ENCODE measurements around the gene NHERF2.

Gene NHERF2

GRCh38 chr16:2070576-2071453 lies 44.1 kb downstream of the NHERF2 start:
- H3K4me3 Mint-ChIP-seq, result no peak overlapping the region
- peak overlapping the region in 1 of 3 experiments; percentile 58 for H3K27ac Mint-ChIP-seq
- no peaks in the 10 kb centered on the region for H3K4me1 Mint-ChIP-seq
- H3K9me3 Mint-ChIP-seq, result no peaks in the 10 kb centered on the region
- no peaks in the 10 kb centered on the region for H3K27me3 Mint-ChIP-seq (ENCODE audit: low read depth)
- peaks cover 44% of the 10 kb centered on the region for H3K36me3 Mint-ChIP-seq (ENCODE audit: low read depth)
- TF ChIP-seq CTCF (IDR thresholded peaks at IDR 0.05; ENCODE audit: unreplicated experiment in 3 of 3), result no peak

GRCh38 chr16:2071454-2072202 lies 44.9 kb downstream of the NHERF2 start:
- H3K27ac Mint-ChIP-seq, result peak overlapping the region in 2 of 3 experiments; percentile 58 to 76
- H3K4me3 Mint-ChIP-seq, result no peak overlapping the region
- no peaks in the 10 kb centered on the region for H3K27me3 Mint-ChIP-seq (ENCODE audit: low read depth)
- H3K9me3 Mint-ChIP-seq, result no peaks in the 10 kb centered on the region
- peaks cover 41% of the 10 kb centered on the region for H3K36me3 Mint-ChIP-seq (ENCODE audit: low read depth)
- no peak for TF ChIP-seq CTCF (IDR thresholded peaks at IDR 0.05; ENCODE audit: unreplicated experiment in 3 of 3)
- H3K4me1 Mint-ChIP-seq, result no peaks in the 10 kb centered on the region

GRCh38 chr16:2072926-2073325 lies 46.2 kb downstream of the NHERF2 start:
- Mint-ChIP-seq H3K27ac (no peak overlapping the region), H3K4me1 (no peaks in the 10 kb centered on the region), H3K27me3 (ENCODE audit: low read depth) (no peaks in the 10 kb centered on the region), H3K36me3 (ENCODE audit: low read depth) (peaks cover 41% of the 10 kb centered on the region), H3K9me3 (no peaks in the 10 kb centered on the region), H3K4me3 (no peak overlapping the region)
- no peak for TF ChIP-seq CTCF (IDR thresholded peaks at IDR 0.05; ENCODE audit: unreplicated experiment in 3 of 3)

GRCh38 chr16:2074071-2074470 lies 47.4 kb downstream of the NHERF2 start:
- Mint-ChIP-seq H3K4me3 (no peak overlapping the region), H3K27me3 (ENCODE audit: low read depth) (no peaks in the 10 kb centered on the region), H3K4me1 (no peaks in the 10 kb centered on the region), H3K36me3 (ENCODE audit: low read depth) (peaks cover 36% of the 10 kb centered on the region), H3K9me3 (no peaks in the 10 kb centered on the region), H3K27ac (no peak overlapping the region)
- no peak for TF ChIP-seq CTCF (IDR thresholded peaks at IDR 0.05; ENCODE audit: unreplicated experiment in 3 of 3)

GRCh38 chr16:2075631-2076030 lies 48.9 kb downstream of the NHERF2 start:
- Mint-ChIP-seq H3K4me1 (no peaks in the 10 kb centered on the region), H3K4me3 (no peak overlapping the region), H3K9me3 (no peaks in the 10 kb centered on the region), H3K27me3 (ENCODE audit: low read depth) (no peaks in the 10 kb centered on the region), H3K36me3 (ENCODE audit: low read depth) (peaks cover 30% of the 10 kb centered on the region), H3K27ac (no peak overlapping the region)
- TF ChIP-seq CTCF (IDR thresholded peaks at IDR 0.05; ENCODE audit: unreplicated experiment in 3 of 3), result no peak
